Esophagus squamous epithelium (tissue), 4 donors: ENCODE data around the gene ZSCAN32.

ENCODE experiments used
- POLR2A ChIP-seq, 4 donors: fragments of 450-650 bp; IDR thresholded peaks; one replicate each; pipeline ENCODE4 v1.6.1; 2017; ENCODE audit warnings: antibody characterized with exemption in 4 of 4, mild to moderate bottlenecking in 4 of 4, moderate library complexity in 3 of 4
- TF ChIP-seq, protein P1 (sequence below), 6 experiments: fragments of 450-650 bp in 4 of 6; fragments of 200-600 bp in 2 of 6; sonication (generic) in 2 of 6; IDR thresholded peaks; one replicate each; pipeline ENCODE4 v1.5.1; 2016 to 2019; ENCODE audit warnings: antibody characterized with exemption in 6 of 6, mild to moderate bottlenecking in 4 of 6, moderate library complexity in 4 of 6

DNA sequence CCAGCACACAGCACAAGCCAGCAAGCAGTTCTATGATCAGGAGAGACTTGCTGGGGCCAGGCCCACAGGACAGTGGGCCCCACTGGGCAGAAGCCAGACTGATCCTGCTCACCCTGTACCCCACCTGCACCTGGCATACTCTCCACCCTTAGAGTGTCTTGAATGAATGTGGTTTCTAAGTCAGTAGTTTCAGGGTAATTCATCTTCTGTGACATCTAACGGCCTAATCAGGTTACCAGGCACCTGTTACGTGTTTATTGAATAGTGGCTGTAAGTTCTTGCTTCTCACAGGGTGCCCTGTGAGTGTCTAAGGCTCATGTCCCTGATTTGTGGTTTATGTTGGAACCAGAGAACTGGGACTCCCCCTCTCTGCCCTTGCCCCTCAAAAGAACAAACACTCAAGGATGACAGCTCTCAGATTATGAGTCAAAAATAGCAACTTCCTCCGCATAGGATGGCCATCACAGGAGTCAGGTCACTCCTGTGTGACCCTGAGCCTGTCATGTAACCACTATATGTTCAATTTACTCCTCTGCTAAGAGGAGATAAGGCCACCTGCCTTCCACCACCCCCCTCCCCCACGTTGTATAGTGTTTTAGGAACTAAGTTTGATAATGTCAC, 52.1 kb downstream of the ZSCAN32 start:
- TF ChIP-seq, protein P1, sequence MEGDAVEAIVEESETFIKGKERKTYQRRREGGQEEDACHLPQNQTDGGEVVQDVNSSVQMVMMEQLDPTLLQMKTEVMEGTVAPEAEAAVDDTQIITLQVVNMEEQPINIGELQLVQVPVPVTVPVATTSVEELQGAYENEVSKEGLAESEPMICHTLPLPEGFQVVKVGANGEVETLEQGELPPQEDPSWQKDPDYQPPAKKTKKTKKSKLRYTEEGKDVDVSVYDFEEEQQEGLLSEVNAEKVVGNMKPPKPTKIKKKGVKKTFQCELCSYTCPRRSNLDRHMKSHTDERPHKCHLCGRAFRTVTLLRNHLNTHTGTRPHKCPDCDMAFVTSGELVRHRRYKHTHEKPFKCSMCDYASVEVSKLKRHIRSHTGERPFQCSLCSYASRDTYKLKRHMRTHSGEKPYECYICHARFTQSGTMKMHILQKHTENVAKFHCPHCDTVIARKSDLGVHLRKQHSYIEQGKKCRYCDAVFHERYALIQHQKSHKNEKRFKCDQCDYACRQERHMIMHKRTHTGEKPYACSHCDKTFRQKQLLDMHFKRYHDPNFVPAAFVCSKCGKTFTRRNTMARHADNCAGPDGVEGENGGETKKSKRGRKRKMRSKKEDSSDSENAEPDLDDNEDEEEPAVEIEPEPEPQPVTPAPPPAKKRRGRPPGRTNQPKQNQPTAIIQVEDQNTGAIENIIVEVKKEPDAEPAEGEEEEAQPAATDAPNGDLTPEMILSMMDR (IDR thresholded peaks at IDR 0.05), result no peak
- TF ChIP-seq POLR2A (IDR thresholded peaks at IDR 0.05), result no peak
